PFSK-1 (cell line): ENCODE data around the gene STAT3.

Experiments
- FOXP2 ChIP-seq: optimal IDR thresholded peaks from 2 replicates; pipeline ENCODE3; 2011; ENCODE audit warnings: borderline replicate concordance, control low read depth, inconsistent platforms; ENCODE audit not compliant: insufficient read depth; ENCODE audit errors: extremely low read length, extremely low read depth
- POLR2AphosphoS5 ChIP-seq: IDR thresholded peaks from 2 replicates; pipeline ENCODE4 v1.6.1; 2012; ENCODE audit warnings: low read depth, mild to moderate bottlenecking, control low read depth, low read length, moderate library complexity
- SIN3A ChIP-seq: IDR thresholded peaks from 2 replicates; pipeline ENCODE4 v1.6.1; 2012; ENCODE audit warnings: mild to moderate bottlenecking, low read length, moderate library complexity, borderline replicate concordance; ENCODE audit not compliant: insufficient read depth
- TAF1 ChIP-seq: IDR thresholded peaks from 2 replicates; pipeline ENCODE4 v1.6.1; 2012; ENCODE audit warnings: low read length, control low read depth, borderline replicate concordance; ENCODE audit not compliant: insufficient read depth
- TF ChIP-seq, protein P1 (sequence below), 2 experiments: IDR thresholded peaks; 2 replicates each; pipeline versions ENCODE4 v1.6.1 to v1.8.0; 2011 to 2012; ENCODE audit warnings: low read depth in 2 of 2, low read length in 2 of 2, control low read depth in 1 of 2, inconsistent platforms in 1 of 2, mild to moderate bottlenecking in 1 of 2, moderate library complexity in 1 of 2; ENCODE audit not compliant: insufficient read depth in 1 of 2

STAT3 gene

DNA sequence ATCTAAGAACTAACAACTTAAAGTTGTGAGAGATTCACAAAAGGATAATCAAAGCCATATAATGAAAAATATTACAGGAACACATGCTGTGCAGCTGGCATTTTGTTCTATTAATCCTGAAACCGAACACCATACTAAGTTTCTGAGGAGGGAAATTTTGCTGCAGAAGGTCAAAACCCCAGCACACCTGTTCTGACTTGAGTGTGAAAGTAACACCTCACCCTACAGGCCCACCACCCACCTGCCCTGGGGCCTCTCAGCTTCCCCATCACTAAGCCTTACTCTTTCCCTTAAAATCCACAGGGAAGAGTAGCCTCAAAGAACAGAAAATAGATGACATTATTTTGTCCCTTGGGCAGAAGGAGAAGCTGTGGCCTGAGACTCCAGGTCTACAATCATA lies 55.2 kb downstream of the STAT3 start:
- TF ChIP-seq POLR2AphosphoS5 (no peak), SIN3A (no peak), FOXP2 (no peak), TAF1 (no peak)
- TF ChIP-seq, protein P1, sequence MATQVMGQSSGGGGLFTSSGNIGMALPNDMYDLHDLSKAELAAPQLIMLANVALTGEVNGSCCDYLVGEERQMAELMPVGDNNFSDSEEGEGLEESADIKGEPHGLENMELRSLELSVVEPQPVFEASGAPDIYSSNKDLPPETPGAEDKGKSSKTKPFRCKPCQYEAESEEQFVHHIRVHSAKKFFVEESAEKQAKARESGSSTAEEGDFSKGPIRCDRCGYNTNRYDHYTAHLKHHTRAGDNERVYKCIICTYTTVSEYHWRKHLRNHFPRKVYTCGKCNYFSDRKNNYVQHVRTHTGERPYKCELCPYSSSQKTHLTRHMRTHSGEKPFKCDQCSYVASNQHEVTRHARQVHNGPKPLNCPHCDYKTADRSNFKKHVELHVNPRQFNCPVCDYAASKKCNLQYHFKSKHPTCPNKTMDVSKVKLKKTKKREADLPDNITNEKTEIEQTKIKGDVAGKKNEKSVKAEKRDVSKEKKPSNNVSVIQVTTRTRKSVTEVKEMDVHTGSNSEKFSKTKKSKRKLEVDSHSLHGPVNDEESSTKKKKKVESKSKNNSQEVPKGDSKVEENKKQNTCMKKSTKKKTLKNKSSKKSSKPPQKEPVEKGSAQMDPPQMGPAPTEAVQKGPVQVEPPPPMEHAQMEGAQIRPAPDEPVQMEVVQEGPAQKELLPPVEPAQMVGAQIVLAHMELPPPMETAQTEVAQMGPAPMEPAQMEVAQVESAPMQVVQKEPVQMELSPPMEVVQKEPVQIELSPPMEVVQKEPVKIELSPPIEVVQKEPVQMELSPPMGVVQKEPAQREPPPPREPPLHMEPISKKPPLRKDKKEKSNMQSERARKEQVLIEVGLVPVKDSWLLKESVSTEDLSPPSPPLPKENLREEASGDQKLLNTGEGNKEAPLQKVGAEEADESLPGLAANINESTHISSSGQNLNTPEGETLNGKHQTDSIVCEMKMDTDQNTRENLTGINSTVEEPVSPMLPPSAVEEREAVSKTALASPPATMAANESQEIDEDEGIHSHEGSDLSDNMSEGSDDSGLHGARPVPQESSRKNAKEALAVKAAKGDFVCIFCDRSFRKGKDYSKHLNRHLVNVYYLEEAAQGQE (IDR thresholded peaks at IDR 0.05; ENCODE audit: insufficient read depth in 1 of 2, low read depth in 2 of 2, low read length in 2 of 2): no peak

GRCh38 chr17:42329025-42329976 lies 58.9 kb downstream of the STAT3 start:
- TF ChIP-seq, protein P1 (IDR thresholded peaks at IDR 0.05; ENCODE audit: insufficient read depth in 1 of 2, low read depth in 2 of 2, low read length in 2 of 2): no peak
- no peak for TF ChIP-seq TAF1

DNA sequence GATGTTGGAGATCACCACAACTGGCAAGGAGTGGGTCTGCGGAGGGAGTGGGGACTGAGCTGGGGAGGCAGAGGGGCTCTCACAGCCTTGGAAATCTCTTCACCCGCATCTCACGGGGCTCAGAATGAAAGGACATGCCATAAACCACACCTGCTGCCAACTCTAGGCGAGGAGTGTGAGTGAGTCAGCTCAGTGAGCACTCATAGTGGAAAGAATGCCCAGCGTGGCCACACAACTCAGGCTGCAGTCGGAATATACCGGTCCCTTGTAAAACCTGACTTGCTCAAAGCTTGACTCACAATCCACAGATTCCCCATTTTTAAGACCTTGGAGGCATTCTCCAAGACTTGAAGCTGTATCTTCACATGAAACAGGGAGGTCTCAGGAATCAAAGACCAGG lies 63.2 kb downstream of the STAT3 start:
- TF ChIP-seq, protein P1 (IDR thresholded peaks at IDR 0.05; ENCODE audit: insufficient read depth in 1 of 2, low read depth in 2 of 2, low read length in 2 of 2): no peak
- TF ChIP-seq POLR2AphosphoS5: no peak
- TF ChIP-seq TAF1: no peak

- TF ChIP-seq SIN3A (no peak), POLR2AphosphoS5 (no peak), FOXP2 (no peak), TAF1 (no peak)
- TF ChIP-seq, protein P1 (IDR thresholded peaks at IDR 0.05; ENCODE audit: insufficient read depth in 1 of 2, low read depth in 2 of 2, low read length in 2 of 2): no peak
These were observed 64.9 kb downstream of the STAT3 start for GRCh38 chr17:42323268-42323773.
